ENCODE results near the gene PTPN7. TPM values are rescaled to one million over a fixed set of nuclear protein-coding genes. Genes with fewer than 3 reads are reported as not detected.
"Not testable (repeated sequence)": the region's sequence is repeated elsewhere in the genome, so short reads cannot be mapped to it uniquely, and the experiment has no call there.

PTPN7 gene
- polyA plus RNA-seq, 1 donor (not counting 4 experiments of a cell fraction or from before 2014, with no cell fraction given), result 0.10 TPM

- Histone ChIP-seq H3K9me1 (ENCODE audit: control insufficient read depth, extremely low read depth, insufficient read depth, low read length) (no peaks in the 10 kb centered on the region), H2AFZ (ENCODE audit: control insufficient read depth, low read length) (no peak overlapping the region), H3K9me3 (ENCODE audit: control insufficient read depth, low read depth, low read length) (no peaks in the 10 kb centered on the region), H3K27me3 (ENCODE audit: control insufficient read depth, extremely low read depth, insufficient read depth, low read length) (no peaks in the 10 kb centered on the region), H3K36me3 (ENCODE audit: control insufficient read depth in 2 of 2, extremely low read depth in 1 of 2, insufficient read depth in 2 of 2, low read length in 2 of 2) (peaks cover 0 to 5% of the 10 kb centered on the region in 2 experiments), H3K27ac (ENCODE audit: control insufficient read depth, insufficient read depth, low read length) (peak overlapping the region; percentile 58), H3K79me2 (ENCODE audit: control insufficient read depth, insufficient read depth, low read length) (peaks cover 59% of the 10 kb centered on the region), H3K9ac (ENCODE audit: control insufficient read depth, extremely low read depth, insufficient read depth, low read length) (peak overlapping the region; percentile 78), H3K4me3 (ENCODE audit: control insufficient read depth in 2 of 3, extremely low read depth in 1 of 3, insufficient read depth in 2 of 3, low read depth in 1 of 3, low read length in 3 of 3) (peak overlapping the region; percentile 53 to 98 (median 66)), H3K4me1 (ENCODE audit: control insufficient read depth, extremely low read depth, insufficient read depth, low read length) (peaks cover 14% of the 10 kb centered on the region), H3K4me2 (ENCODE audit: control insufficient read depth, extremely low read depth, insufficient read depth, low read depth, low read length) (peak overlapping the region; percentile 83), H4K20me1 (ENCODE audit: control insufficient read depth, extremely low read depth, insufficient read depth, low read length) (peaks cover 8% of the 10 kb centered on the region)
- TF ChIP-seq CTCF (optimal IDR thresholded peaks at IDR 0.05 in 1 of 3, IDR thresholded peaks at IDR 0.05 in 1 of 3, conservative IDR thresholded peaks at IDR 0.05 in 1 of 3; ENCODE audit: extremely low read depth in 1 of 3, insufficient read depth in 2 of 3, low read length in 3 of 3), result no peak
- no peak for DNase-seq (ENCODE audit: low read depth, low spot score)
- dilution Hi-C loops (cut with MboI; ENCODE audit: extremely low pct_ligation_motif_present, low sequenced_read_pairs), result no loop called here
- no peak for FAIRE-seq
Observed at GRCh38 chr1:202143011-202143767, 17.2 kb downstream of the PTPN7 start.

GRCh38 chr1:202141468-202141867 lies 18.9 kb downstream of the PTPN7 start:
- H3K9me1 ChIP-seq (ENCODE audit: control insufficient read depth, extremely low read depth, insufficient read depth, low read length); FAIRE-seq; H2AFZ ChIP-seq (ENCODE audit: control insufficient read depth, low read length); dilution Hi-C loops (cut with MboI; ENCODE audit: extremely low pct_ligation_motif_present, low sequenced_read_pairs); H3K9me3 ChIP-seq (ENCODE audit: control insufficient read depth, low read depth, low read length); H3K4me3 ChIP-seq (ENCODE audit: control insufficient read depth in 2 of 3, extremely low read depth in 1 of 3, insufficient read depth in 2 of 3, low read depth in 1 of 3, low read length in 3 of 3); H3K4me2 ChIP-seq (ENCODE audit: control insufficient read depth, extremely low read depth, insufficient read depth, low read depth, low read length); H3K9ac ChIP-seq (ENCODE audit: control insufficient read depth, extremely low read depth, insufficient read depth, low read length); H4K20me1 ChIP-seq (ENCODE audit: control insufficient read depth, extremely low read depth, insufficient read depth, low read length); H3K27ac ChIP-seq (ENCODE audit: control insufficient read depth, insufficient read depth, low read length); H3K36me3 ChIP-seq (ENCODE audit: control insufficient read depth in 2 of 2, extremely low read depth in 1 of 2, insufficient read depth in 2 of 2, low read length in 2 of 2); DNase-seq (ENCODE audit: low read depth, low spot score); H3K27me3 ChIP-seq (ENCODE audit: control insufficient read depth, extremely low read depth, insufficient read depth, low read length): not testable (repeated sequence)
- peaks cover 14% of the 10 kb centered on the region for H3K4me1 ChIP-seq (ENCODE audit: control insufficient read depth, extremely low read depth, insufficient read depth, low read length)
- peaks cover 64% of the 10 kb centered on the region for H3K79me2 ChIP-seq (ENCODE audit: control insufficient read depth, insufficient read depth, low read length)

- H4K20me1 ChIP-seq (ENCODE audit: control insufficient read depth, extremely low read depth, insufficient read depth, low read length), result peaks cover 9% of the 10 kb centered on the region
- DNase-seq (ENCODE audit: low read depth, low spot score), result no peak
- no peak overlapping the region for H3K4me3 ChIP-seq (ENCODE audit: control insufficient read depth in 2 of 3, extremely low read depth in 1 of 3, insufficient read depth in 2 of 3, low read depth in 1 of 3, low read length in 3 of 3)
- dilution Hi-C loops (cut with MboI; ENCODE audit: extremely low pct_ligation_motif_present, low sequenced_read_pairs), result no loop called here
- no peaks in the 10 kb centered on the region for H3K9me1 ChIP-seq (ENCODE audit: control insufficient read depth, extremely low read depth, insufficient read depth, low read length)
- no peak overlapping the region for H3K4me2 ChIP-seq (ENCODE audit: control insufficient read depth, extremely low read depth, insufficient read depth, low read depth, low read length)
- H3K36me3 ChIP-seq (ENCODE audit: control insufficient read depth in 2 of 2, extremely low read depth in 1 of 2, insufficient read depth in 2 of 2, low read length in 2 of 2), result peaks cover 7 to 9% of the 10 kb centered on the region in 2 experiments
- no peaks in the 10 kb centered on the region for H3K9me3 ChIP-seq (ENCODE audit: control insufficient read depth, low read depth, low read length)
- no peak overlapping the region for H2AFZ ChIP-seq (ENCODE audit: control insufficient read depth, low read length)
- no peak overlapping the region for H3K27ac ChIP-seq (ENCODE audit: control insufficient read depth, insufficient read depth, low read length)
- FAIRE-seq, result no peak
- no peaks in the 10 kb centered on the region for H3K27me3 ChIP-seq (ENCODE audit: control insufficient read depth, extremely low read depth, insufficient read depth, low read length)
- no peak for TF ChIP-seq EZH2 (IDR thresholded peaks at IDR 0.05; ENCODE audit: low read length)
- no peak for TF ChIP-seq CTCF (optimal IDR thresholded peaks at IDR 0.05 in 1 of 3, IDR thresholded peaks at IDR 0.05 in 1 of 3, conservative IDR thresholded peaks at IDR 0.05 in 1 of 3; ENCODE audit: extremely low read depth in 1 of 3, insufficient read depth in 2 of 3, low read length in 3 of 3)
- H3K4me1 ChIP-seq (ENCODE audit: control insufficient read depth, extremely low read depth, insufficient read depth, low read length), result peaks cover 14% of the 10 kb centered on the region
- H3K9ac ChIP-seq (ENCODE audit: control insufficient read depth, extremely low read depth, insufficient read depth, low read length), result no peak overlapping the region
- peaks cover 64% of the 10 kb centered on the region for H3K79me2 ChIP-seq (ENCODE audit: control insufficient read depth, insufficient read depth, low read length)
Observed at GRCh38 chr1:202140833-202141232, 19.6 kb downstream of the PTPN7 start.
